Keratinocyte (primary cell): ENCODE results near the gene NHLRC2. TPM values are rescaled to one million over a fixed set of nuclear protein-coding genes. Genes with fewer than 3 reads are reported as not detected.
"Not testable (repeated sequence)": the region's sequence is repeated elsewhere in the genome, so short reads cannot be mapped to it uniquely, and the experiment has no call there.

ENCODE experiments used
- DNase-seq: peaks from one replicate; pipeline ENCODE4 v3.0.0-alpha.2; 2011; ENCODE audit warnings: low read depth, missing footprints, low spot score
- FAIRE-seq: peaks from 2 replicates; lab custom pipeline; 2011; peaks lifted over from hg19 to GRCh38; lab: Jason Lieb, UNC
- H2AFZ ChIP-seq: 2 replicates; pipeline ENCODE4 v1.6.0; 2012; ENCODE audit warnings: low read length, control low read depth, inconsistent platforms; ENCODE audit not compliant: control insufficient read depth
- H3K27ac ChIP-seq: 2 replicates; pipeline ENCODE4 v1.5.1; 2011; ENCODE audit warnings: low read length; ENCODE audit not compliant: control insufficient read depth, insufficient read depth
- H3K27me3 ChIP-seq: 3 replicates; pipeline ENCODE4 v1.6.0; 2011; ENCODE audit warnings: low read length; ENCODE audit not compliant: control insufficient read depth, insufficient read depth; ENCODE audit errors: extremely low read depth
- H3K36me3 ChIP-seq, 2 experiments: 2 replicates in 1 of 2; 3 replicates in 1 of 2; pipeline ENCODE4 v1.5.1; 2011; ENCODE audit warnings: low read length in 2 of 2, mild to moderate bottlenecking in 1 of 2; ENCODE audit not compliant: control insufficient read depth in 2 of 2, insufficient read depth in 2 of 2; ENCODE audit errors: extremely low read depth in 1 of 2
- H3K4me1 ChIP-seq: 3 replicates; pipeline ENCODE4 v1.5.1; 2011; ENCODE audit warnings: low read length; ENCODE audit not compliant: control insufficient read depth, insufficient read depth; ENCODE audit errors: extremely low read depth
- H3K4me2 ChIP-seq: 3 replicates; pipeline ENCODE4 v1.6.0; 2011; ENCODE audit warnings: low read depth, low read length; ENCODE audit not compliant: control insufficient read depth, insufficient read depth; ENCODE audit errors: extremely low read depth
- H3K4me3 ChIP-seq, 3 experiments: fragments of 200-600 bp in 1 of 3; sonication (generic) in 1 of 3; 2 replicates in 2 of 3; 3 replicates in 1 of 3; pipeline ENCODE4 v1.5.1; 2011 to 2016; ENCODE audit warnings: low read length in 3 of 3, mild to moderate bottlenecking in 3 of 3, control low read depth in 2 of 3, inconsistent platforms in 1 of 3, low read depth in 1 of 3, mixed read lengths in 1 of 3, mixed run types in 1 of 3, moderate library complexity in 1 of 3; ENCODE audit not compliant: control insufficient read depth in 2 of 3, insufficient read depth in 2 of 3; ENCODE audit errors: extremely low read depth in 1 of 3
- H3K79me2 ChIP-seq: 2 replicates; pipeline ENCODE4 v1.6.0; 2012; ENCODE audit warnings: low read length; ENCODE audit not compliant: control insufficient read depth, insufficient read depth
- H3K9ac ChIP-seq: 3 replicates; pipeline ENCODE4 v1.6.0; 2011; ENCODE audit warnings: low read length; ENCODE audit not compliant: control insufficient read depth, insufficient read depth; ENCODE audit errors: extremely low read depth
- H3K9me1 ChIP-seq: 3 replicates; pipeline ENCODE4 v1.6.0; 2011; ENCODE audit warnings: low read length; ENCODE audit not compliant: control insufficient read depth, insufficient read depth; ENCODE audit errors: extremely low read depth
- H3K9me3 ChIP-seq: 2 replicates; pipeline ENCODE4 v1.5.1; 2012; ENCODE audit warnings: low read depth, low read length; ENCODE audit not compliant: control insufficient read depth
- H4K20me1 ChIP-seq: 3 replicates; pipeline ENCODE4 v1.6.0; 2011; ENCODE audit warnings: low read length; ENCODE audit not compliant: control insufficient read depth, insufficient read depth; ENCODE audit errors: extremely low read depth
- CTCF ChIP-seq, 3 experiments: IDR thresholded peaks in 1 of 3; conservative IDR thresholded peaks in 1 of 3; optimal IDR thresholded peaks in 1 of 3; 2 replicates in 2 of 3; 3 replicates in 1 of 3; pipeline versions ENCODE3 to v1.5.1; 2011; ENCODE audit warnings: low read length in 3 of 3, mild to moderate bottlenecking in 3 of 3, moderate library complexity in 2 of 3, control low read depth in 1 of 3, inconsistent platforms in 1 of 3; ENCODE audit not compliant: insufficient read depth in 2 of 3; ENCODE audit errors: extremely low read depth in 1 of 3
- EZH2 ChIP-seq: IDR thresholded peaks from one replicate; pipeline ENCODE4 v1.6.1; 2012; ENCODE audit warnings: inconsistent platforms, mild to moderate bottlenecking, low read length, moderate library complexity
- dilution Hi-C: fragments of 300-500 bp; cut with MboI; formaldehyde crosslinking; loops from one replicate; pipeline ENCODE4 v1.7.0; 2020; ENCODE audit warnings: low sequenced_read_pairs; ENCODE audit not compliant: extremely low pct_ligation_motif_present
- polyA plus RNA-seq, 5 experiments: library from polyadenylated mRNA; depleted of rRNA in 3 of 5; stranded (reverse) in 3 of 5; stranded (forward) in 1 of 5; unstranded in 1 of 5; fragments of >200 nt; gene quantifications; 1 replicate in 1 of 5; 2 replicates in 3 of 5; 3 replicates in 1 of 5; pipeline versions ENCODE4 v1.2.1 to v1.2.3, GENCODE V29; 2011 to 2012; ENCODE audit warnings: missing spikeins in 2 of 5, low read depth in 1 of 5, low replicate concordance in 1 of 5

Gene NHLRC2
- polyA plus RNA-seq, 1 donor (not counting 4 experiments of a cell fraction or from before 2014, with no cell fraction given), result 7.5 TPM

DNA sequence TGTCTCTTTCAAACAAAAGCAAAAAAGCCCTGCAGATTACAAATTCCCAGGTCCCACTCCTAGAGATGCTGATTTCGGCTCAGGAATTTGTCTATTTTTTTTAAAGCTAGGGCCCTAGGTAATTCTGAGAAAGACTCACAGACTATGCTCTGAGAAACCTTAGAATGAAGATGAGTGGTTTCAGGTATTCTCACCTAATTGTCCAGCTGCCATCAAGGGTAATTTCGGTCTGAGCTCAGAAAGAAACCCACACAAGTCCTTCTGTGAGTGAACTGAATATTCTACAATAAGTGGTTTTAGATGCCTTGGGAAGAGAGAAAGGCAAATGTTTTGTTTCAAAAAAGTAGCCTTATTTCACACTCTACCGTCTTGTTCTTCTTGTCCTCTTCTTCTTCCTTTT lies 46.3 kb upstream of the NHLRC2 start:
- H3K4me1 ChIP-seq, result no peaks in the 10 kb centered on the region
- TF ChIP-seq EZH2, result no peak
- TF ChIP-seq CTCF (optimal IDR thresholded peaks at IDR 0.05 in 1 of 3, IDR thresholded peaks at IDR 0.05 in 1 of 3, conservative IDR thresholded peaks at IDR 0.05 in 1 of 3; ENCODE audit: extremely low read depth in 1 of 3, insufficient read depth in 2 of 3, low read length in 3 of 3), result no peak
- H3K36me3 ChIP-seq, result no peaks in the 10 kb centered on the region
- no peak overlapping the region for H3K9ac ChIP-seq
- H2AFZ ChIP-seq, result no peak overlapping the region
- H3K27me3 ChIP-seq, result peaks cover 14% of the 10 kb centered on the region
- H4K20me1 ChIP-seq, result no peaks in the 10 kb centered on the region
- dilution Hi-C loops, result no loop called here
- no peak overlapping the region for H3K4me3 ChIP-seq
- H3K9me1 ChIP-seq, result no peaks in the 10 kb centered on the region
- H3K79me2 ChIP-seq, result no peaks in the 10 kb centered on the region
- H3K9me3 ChIP-seq, result no peaks in the 10 kb centered on the region
- H3K4me2 ChIP-seq, result no peak overlapping the region
- DNase-seq (no peak), FAIRE-seq (no peak)
- H3K27ac ChIP-seq, result no peak overlapping the region

DNA sequence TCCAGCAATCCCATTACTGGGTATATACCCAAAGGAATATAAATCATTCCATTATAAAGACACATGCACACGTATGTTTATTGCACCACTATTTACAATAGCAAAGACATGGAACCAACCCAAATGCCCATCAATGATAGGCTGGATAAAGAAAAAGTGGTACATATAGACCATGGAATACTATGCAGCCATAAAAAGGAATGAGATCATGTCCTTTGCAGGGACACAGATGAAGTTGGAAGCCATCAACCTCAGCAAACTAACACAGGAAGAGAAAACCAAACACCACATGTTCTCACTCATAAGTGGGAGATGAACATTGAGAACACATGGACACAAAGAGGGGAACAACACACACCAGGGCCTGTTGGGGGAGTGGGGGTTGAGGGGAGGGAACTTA lies 39.8 kb upstream of the NHLRC2 start:
- FAIRE-seq, dilution Hi-C loops, H3K9me3 ChIP-seq, H4K20me1 ChIP-seq, H2AFZ ChIP-seq, H3K4me1 ChIP-seq, H3K79me2 ChIP-seq, H3K9me1 ChIP-seq, H3K36me3 ChIP-seq, DNase-seq, H3K4me3 ChIP-seq, H3K4me2 ChIP-seq, H3K27ac ChIP-seq, H3K9ac ChIP-seq, H3K27me3 ChIP-seq: not testable (repeated sequence)

GRCh38 chr10:113819989-113820388 lies 34.5 kb upstream of the NHLRC2 start:
- FAIRE-seq, result no peak
- Histone ChIP-seq H3K79me2 (no peaks in the 10 kb centered on the region), H4K20me1 (no peaks in the 10 kb centered on the region), H3K27ac (no peak overlapping the region), H3K9ac (no peak overlapping the region), H3K36me3 (no peaks in the 10 kb centered on the region), H3K4me1 (no peaks in the 10 kb centered on the region), H3K4me2 (no peak overlapping the region), H3K9me1 (no peaks in the 10 kb centered on the region), H3K4me3 (no peak overlapping the region), H2AFZ (no peak overlapping the region), H3K27me3 (no peaks in the 10 kb centered on the region), H3K9me3 (no peaks in the 10 kb centered on the region)
- dilution Hi-C loops, result no loop called here
- TF ChIP-seq EZH2, result no peak
- TF ChIP-seq CTCF (optimal IDR thresholded peaks at IDR 0.05 in 1 of 3, IDR thresholded peaks at IDR 0.05 in 1 of 3, conservative IDR thresholded peaks at IDR 0.05 in 1 of 3; ENCODE audit: extremely low read depth in 1 of 3, insufficient read depth in 2 of 3, low read length in 3 of 3), result no peak
- no peak for DNase-seq
